Effector memory CD8-positive, alpha-beta T cell (primary cell): ENCODE results near the gene GATM.
"Not testable (repeated sequence)": the region's sequence is repeated elsewhere in the genome, so short reads cannot be mapped to it uniquely, and the experiment has no call there.

Source experiments
- ATAC-seq: fragments of 150-1000 bp; cut with Tn5 transposase; replicated peaks from 2 replicates; pipeline ENCODE4 v1.10.0; 2021; ENCODE audit warnings: mild to moderate bottlenecking, moderate library complexity
- DNase-seq, 3 experiments: peaks; one replicate each; pipeline ENCODE4 v3.0.0; 2021
- H3K27ac Mint-ChIP-seq, 2 donors: one replicate each; pipeline ENCODE4 v1.8.0; 2022; ENCODE audit warnings: mild to moderate bottlenecking in 2 of 2, mixed read lengths in 2 of 2, moderate library complexity in 2 of 2
- H3K27me3 Mint-ChIP-seq, 2 donors: one replicate each; pipeline ENCODE4 v1.8.0; 2022; ENCODE audit warnings: mixed read lengths in 2 of 2
- H3K36me3 Mint-ChIP-seq: one replicate; pipeline ENCODE4 v1.8.0; 2022; ENCODE audit warnings: mild to moderate bottlenecking, moderate library complexity, mixed read lengths; ENCODE audit not compliant: insufficient read depth
- H3K4me1 Mint-ChIP-seq, 2 donors: one replicate each; pipeline ENCODE4 v1.8.0; 2022; ENCODE audit warnings: low read depth in 2 of 2, mixed read lengths in 2 of 2
- H3K4me3 Mint-ChIP-seq, 2 donors: one replicate each; pipeline ENCODE4 v1.8.0; 2022; ENCODE audit warnings: mild to moderate bottlenecking in 2 of 2, mixed read lengths in 2 of 2, moderate library complexity in 2 of 2
- H3K9me3 Mint-ChIP-seq, 2 donors: one replicate each; pipeline ENCODE4 v1.8.0; 2022; ENCODE audit warnings: mixed read lengths in 2 of 2

GATM gene

DNA sequence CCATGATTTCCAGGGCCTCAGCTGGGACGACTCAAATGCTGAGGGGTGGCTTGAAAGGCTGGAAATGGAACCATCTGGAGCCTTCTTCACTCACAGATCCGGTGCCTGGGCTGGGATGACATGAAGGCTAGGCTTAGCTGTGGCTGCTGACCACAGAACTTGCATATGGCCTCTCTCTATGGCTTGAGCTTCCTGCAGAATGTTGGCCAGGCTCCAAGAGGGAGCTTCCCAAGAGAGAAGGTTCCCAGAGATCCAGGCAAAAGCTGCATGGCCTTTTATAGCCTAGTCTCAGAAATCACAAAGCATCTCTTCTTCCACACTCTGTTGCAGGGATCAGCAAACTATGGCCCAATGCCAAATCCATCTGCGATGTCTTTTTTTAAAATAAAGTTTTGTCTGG lies 44.8 kb downstream of the GATM start:
- no peak for DNase-seq

GRCh38 chr15:45332694-45333093 lies 45.6 kb downstream of the GATM start:
- Mint-ChIP-seq H3K4me3 (no peak overlapping the region), H3K4me1 (peaks cover 0 to 10% of the 10 kb centered on the region in 2 donors), H3K27ac (no peak overlapping the region), H3K36me3 (no peaks in the 10 kb centered on the region), H3K27me3 (peaks cover 7 to 33% of the 10 kb centered on the region in 2 donors), H3K9me3 (no peaks in the 10 kb centered on the region)
- no peak for ATAC-seq
- no peak for DNase-seq

More for the DNA sequence above, 44.8 kb downstream of the GATM start:
- H3K9me3 Mint-ChIP-seq: no peaks in the 10 kb centered on the region
- peak overlapping the region in 1 of 2 donors; percentile 46 for H3K27ac Mint-ChIP-seq
- H3K4me3 Mint-ChIP-seq: peak overlapping the region in 1 of 2 donors; percentile 44
- H3K36me3 Mint-ChIP-seq: no peaks in the 10 kb centered on the region
- H3K4me1 Mint-ChIP-seq: peaks cover 3 to 10% of the 10 kb centered on the region in 2 donors
- ATAC-seq: no peak
- peaks cover 0 to 24% of the 10 kb centered on the region in 2 donors for H3K27me3 Mint-ChIP-seq

DNA sequence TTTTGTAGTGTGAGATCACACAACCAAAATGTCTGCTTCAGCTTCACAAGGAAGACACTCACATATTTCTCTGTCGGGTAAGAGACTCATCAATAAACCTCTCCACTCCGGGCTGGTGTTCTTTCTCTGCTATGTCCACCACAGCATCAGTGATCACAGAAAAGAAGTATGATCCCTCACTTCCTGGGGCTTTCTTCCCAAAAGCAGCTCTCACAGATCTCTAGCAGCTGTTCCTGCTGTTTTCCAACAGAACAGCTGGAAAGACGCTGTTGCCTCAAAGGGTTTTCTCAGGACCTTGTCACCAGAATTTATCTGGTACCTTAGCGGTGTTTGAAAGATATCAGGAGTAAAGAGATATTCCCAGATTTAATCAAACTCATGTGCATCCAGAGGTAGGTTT lies 46.4 kb downstream of the GATM start:
- no peak overlapping the region for H3K27ac Mint-ChIP-seq
- ATAC-seq (no peak), DNase-seq (no peak)
- peaks cover 14 to 40% of the 10 kb centered on the region in 2 donors for H3K27me3 Mint-ChIP-seq
- peaks cover 0 to 10% of the 10 kb centered on the region in 2 donors for H3K4me1 Mint-ChIP-seq
- H3K36me3 Mint-ChIP-seq: no peaks in the 10 kb centered on the region
- no peak overlapping the region for H3K4me3 Mint-ChIP-seq
- no peaks in the 10 kb centered on the region for H3K9me3 Mint-ChIP-seq

GRCh38 chr15:45328663-45329062 lies 49.7 kb downstream of the GATM start:
- Mint-ChIP-seq H3K27me3 (peaks cover 34 to 58% of the 10 kb centered on the region in 2 donors), H3K36me3 (no peaks in the 10 kb centered on the region)

DNA sequence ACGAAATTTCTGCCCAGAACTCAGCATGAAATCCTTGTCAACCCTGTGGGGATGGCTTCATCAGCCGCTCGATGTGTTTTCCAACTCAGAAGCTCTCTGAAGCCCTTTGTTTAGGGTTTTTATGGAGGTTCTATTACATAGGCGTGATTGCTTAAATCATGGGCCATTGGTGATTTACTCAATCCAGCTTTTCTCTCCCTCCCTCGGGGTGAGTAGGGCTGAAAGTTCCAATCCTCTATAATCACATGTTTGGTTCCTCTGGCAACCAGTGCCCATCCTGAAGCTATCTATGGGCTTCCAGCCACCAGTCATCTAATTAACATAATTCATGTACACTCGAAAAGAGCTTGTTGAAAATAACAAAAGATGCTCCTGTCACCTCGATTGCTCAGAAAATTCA lies 51.6 kb downstream of the GATM start:
- ATAC-seq: no peak

More at GRCh38 chr15:45328663-45329062, 49.7 kb downstream of the GATM start:
- no peak overlapping the region for H3K4me3 Mint-ChIP-seq
- ATAC-seq (no peak), DNase-seq (no peak)
- H3K27ac Mint-ChIP-seq: no peak overlapping the region
- H3K4me1 Mint-ChIP-seq: no peaks in the 10 kb centered on the region
- no peaks in the 10 kb centered on the region for H3K9me3 Mint-ChIP-seq

GRCh38 chr15:45326280-45326679 lies 52.1 kb downstream of the GATM start:
- Mint-ChIP-seq H3K27ac (no peak overlapping the region), H3K4me1 (no peaks in the 10 kb centered on the region), H3K4me3 (no peak overlapping the region), H3K27me3 (peaks cover 38 to 44% of the 10 kb centered on the region in 2 donors), H3K36me3 (no peaks in the 10 kb centered on the region), H3K9me3 (no peaks in the 10 kb centered on the region)
- ATAC-seq (no peak), DNase-seq (no peak)

More for the DNA sequence above, 51.6 kb downstream of the GATM start:
- Mint-ChIP-seq H3K9me3 (no peaks in the 10 kb centered on the region), H3K27ac (no peak overlapping the region), H3K27me3 (peaks cover 38 to 45% of the 10 kb centered on the region in 2 donors), H3K4me3 (no peak overlapping the region), H3K36me3 (no peaks in the 10 kb centered on the region), H3K4me1 (no peaks in the 10 kb centered on the region)
- DNase-seq: no peak

- no peak overlapping the region for H3K27ac Mint-ChIP-seq
- no peaks in the 10 kb centered on the region for H3K9me3 Mint-ChIP-seq
- no peaks in the 10 kb centered on the region for H3K36me3 Mint-ChIP-seq
- H3K27me3 Mint-ChIP-seq: peaks cover 25 to 40% of the 10 kb centered on the region in 2 donors
- DNase-seq (no peak), ATAC-seq (no peak)
- H3K4me1 Mint-ChIP-seq: no peaks in the 10 kb centered on the region
- no peak overlapping the region for H3K4me3 Mint-ChIP-seq
Measured at GRCh38 chr15:45320581-45321205, 57.7 kb downstream of the GATM start.

DNA sequence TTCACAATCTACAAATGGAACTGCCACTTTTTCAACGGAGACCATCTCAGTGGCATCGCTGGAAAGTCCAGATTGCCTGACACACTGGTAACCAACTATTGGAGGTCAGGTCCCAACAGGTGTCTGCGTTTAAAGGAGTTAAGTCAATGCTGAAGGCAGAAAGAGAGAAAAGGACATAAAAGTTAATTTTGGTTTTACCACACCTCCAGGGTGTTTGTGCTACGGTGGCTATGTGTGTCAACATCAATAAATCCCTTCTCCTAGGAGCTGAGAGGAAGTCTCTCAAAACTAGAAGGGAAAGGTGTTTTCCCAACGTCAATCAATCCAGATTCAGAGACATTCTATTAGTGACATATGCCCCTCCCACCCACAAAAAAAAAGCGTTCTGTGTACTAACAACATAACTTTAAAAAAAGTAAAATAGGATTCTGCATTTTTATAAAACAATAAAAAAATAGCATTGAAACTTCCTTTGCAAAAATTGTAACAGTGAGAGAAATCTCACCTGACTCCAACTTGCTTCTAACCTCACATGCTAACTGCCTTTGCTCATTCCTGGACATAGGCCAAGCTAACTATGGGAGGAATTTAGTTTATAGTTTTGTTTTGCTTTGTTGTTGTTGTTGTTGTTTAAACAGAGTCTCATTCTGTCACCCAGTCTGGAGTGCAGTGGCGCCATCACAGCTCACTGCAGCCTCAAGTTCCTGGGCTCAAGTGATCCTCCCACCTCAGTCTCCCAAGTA lies 58.7 kb downstream of the GATM start:
- Mint-ChIP-seq H3K27ac (no peak overlapping the region), H3K4me1 (no peaks in the 10 kb centered on the region), H3K36me3 (no peaks in the 10 kb centered on the region), H3K9me3 (no peaks in the 10 kb centered on the region), H3K27me3 (peaks cover 22 to 44% of the 10 kb centered on the region in 2 donors), H3K4me3 (no peak overlapping the region)
- DNase-seq (no peak), ATAC-seq (no peak)

DNA sequence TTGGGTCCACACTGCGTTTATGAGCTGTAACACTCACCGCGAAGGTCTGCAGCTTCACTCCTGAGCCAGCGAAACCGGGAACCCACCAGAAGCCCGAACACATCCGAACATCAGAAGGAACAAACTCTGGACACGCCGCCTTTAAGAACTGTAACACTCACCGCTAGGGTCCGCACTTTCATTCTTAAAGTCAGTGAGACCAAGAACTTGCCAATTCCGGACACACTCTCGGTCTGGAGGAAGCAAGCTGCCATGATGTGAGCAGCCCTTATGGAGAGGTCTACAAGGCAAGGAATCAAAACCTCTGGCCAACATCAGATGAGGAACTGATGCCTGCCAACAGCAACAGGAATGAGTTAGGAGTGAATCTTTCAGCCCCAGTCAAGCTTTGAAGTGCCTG lies 63.4 kb downstream of the GATM start:
- Mint-ChIP-seq H3K9me3 (no peaks in the 10 kb centered on the region), H3K36me3 (no peaks in the 10 kb centered on the region), H3K27me3 (peaks cover 26 to 51% of the 10 kb centered on the region in 2 donors), H3K27ac (no peak overlapping the region), H3K4me3 (no peak overlapping the region), H3K4me1 (no peaks in the 10 kb centered on the region)
- ATAC-seq (no peak), DNase-seq (no peak)

DNA sequence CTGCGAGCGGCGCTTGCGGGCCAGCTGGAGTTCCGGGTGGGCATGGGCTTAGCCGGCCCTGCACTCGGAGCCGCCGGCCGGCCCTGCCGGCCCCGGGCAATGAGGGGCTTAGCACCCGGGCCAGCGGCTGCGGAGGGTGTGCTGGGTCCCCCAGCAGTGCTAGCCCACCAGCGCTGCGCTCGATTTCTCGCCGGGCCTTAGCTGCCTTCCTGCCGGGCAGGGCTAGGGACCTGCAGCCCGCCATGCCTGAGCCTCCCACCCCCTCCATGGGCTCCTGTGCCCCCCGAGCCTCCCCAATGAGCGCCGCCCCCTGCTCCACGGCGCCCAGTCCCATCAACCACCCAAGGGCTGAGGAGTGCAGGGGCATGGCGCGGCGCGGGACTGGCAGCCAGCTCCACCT lies 64.2 kb downstream of the GATM start:
- H3K36me3 Mint-ChIP-seq, H3K4me1 Mint-ChIP-seq, H3K9me3 Mint-ChIP-seq, ATAC-seq, DNase-seq, H3K27ac Mint-ChIP-seq, H3K4me3 Mint-ChIP-seq: not testable (repeated sequence)
- H3K27me3 Mint-ChIP-seq: peaks cover 30 to 52% of the 10 kb centered on the region in 2 donors
